Neural cell (in vitro differentiated cells): ENCODE data around the gene TMEM273. TPM values are rescaled to one million over a fixed set of nuclear protein-coding genes. Genes with fewer than 3 reads are reported as not detected.

Experiments used
- H2AFZ ChIP-seq: fragments of 200-600, 300-800 bp; sonication (generic), shearing (Covaris generic); 2 replicates; pipeline ENCODE4 v1.6.0; 2014; ENCODE audit warnings: low read depth, mild to moderate bottlenecking, antibody characterized with exemption, low read length, moderate library complexity
- H3F3A ChIP-seq: fragments of 200-600 bp; shearing (Covaris generic); 2 replicates; pipeline ENCODE4 v1.6.1; 2016; ENCODE audit warnings: mild to moderate bottlenecking, moderate library complexity, mixed read lengths, antibody characterized with exemption, low read length; ENCODE audit not compliant: insufficient read depth, poor library complexity, severe bottlenecking
- H3K27ac ChIP-seq: fragments of 200-600, 300-800 bp; sonication (generic), shearing (Covaris generic); 2 replicates; pipeline ENCODE4 v1.5.1; 2014; ENCODE audit warnings: mild to moderate bottlenecking, low read length, moderate library complexity
- H3K27me3 ChIP-seq: fragments of 300-800, 200-600 bp; sonication (generic), shearing (Covaris generic); 2 replicates; pipeline ENCODE4 v1.6.0; 2014; ENCODE audit warnings: mild to moderate bottlenecking, low read depth, low read length, moderate library complexity; ENCODE audit not compliant: insufficient read depth
- H3K36me3 ChIP-seq: fragments of 300-800, 200-600 bp; sonication (generic), shearing (Covaris generic); 2 replicates; pipeline ENCODE4 v1.5.1; 2014; ENCODE audit warnings: mild to moderate bottlenecking, antibody characterized with exemption, low read length, moderate library complexity; ENCODE audit not compliant: insufficient read depth
- H3K4me2 ChIP-seq: fragments of 300-800, 200-600 bp; sonication (generic), shearing (Covaris generic); 2 replicates; pipeline ENCODE4 v1.6.0; 2014; ENCODE audit warnings: mild to moderate bottlenecking, low read length
- H3K4me3 ChIP-seq: fragments of 300-800, 200-600 bp; sonication (generic), shearing (Covaris generic); 2 replicates; pipeline ENCODE4 v1.5.1; 2014; ENCODE audit warnings: mild to moderate bottlenecking, low read length, moderate library complexity
- H3K79me2 ChIP-seq: fragments of 200-600 bp; shearing (Covaris generic); replicated peaks from 2 replicates; pipeline ENCODE4 v1.6.0; 2014; ENCODE audit warnings: mild to moderate bottlenecking, low read length, moderate library complexity; ENCODE audit not compliant: insufficient read depth
- H3K9ac ChIP-seq: fragments of 300-800, 200-600 bp; sonication (generic), shearing (Covaris generic); 2 replicates; pipeline ENCODE4 v1.6.1; 2016; ENCODE audit warnings: mild to moderate bottlenecking, low read length, mixed read lengths
- H3K9me2 ChIP-seq: fragments of 200-600 bp; shearing (Covaris generic); 2 replicates; pipeline ENCODE4 v1.6.1; 2016; ENCODE audit warnings: mild to moderate bottlenecking, low read length, mixed read lengths; ENCODE audit not compliant: insufficient read depth
- H3K9me3 ChIP-seq: fragments of 200-600, 300-800 bp; sonication (generic), shearing (Covaris generic); 2 replicates; pipeline ENCODE4 v1.6.1; 2016; ENCODE audit warnings: mild to moderate bottlenecking, mixed run types, low read length, moderate library complexity, mixed read lengths
- H4K20me1 ChIP-seq: fragments of 200-600 bp; shearing (Covaris generic); 2 replicates; pipeline ENCODE4 v1.6.1; 2016; ENCODE audit warnings: mild to moderate bottlenecking, mixed run types; ENCODE audit not compliant: insufficient read depth
- EP300 ChIP-seq: fragments of 450-650 bp; conservative IDR thresholded peaks from 2 replicates; pipeline ENCODE4 v1.6.1; 2014; ENCODE audit warnings: antibody characterized with exemption, mild to moderate bottlenecking, moderate library complexity; ENCODE audit not compliant: poor library complexity, severe bottlenecking
- EZH2 ChIP-seq: fragments of 200-600, 300-800 bp; shearing (Covaris generic), sonication (generic); IDR thresholded peaks from 2 replicates; pipeline ENCODE4 v1.6.1; 2014; ENCODE audit warnings: antibody characterized with exemption, low read length, borderline replicate concordance, mild to moderate bottlenecking; ENCODE audit not compliant: insufficient read depth, poor library complexity, severe bottlenecking
- MXI1 ChIP-seq: fragments of 450-650 bp; conservative IDR thresholded peaks from 2 replicates; pipeline ENCODE4 v1.6.1; 2014; ENCODE audit warnings: antibody characterized with exemption, mild to moderate bottlenecking; ENCODE audit not compliant: poor library complexity, severe bottlenecking
- POLR2AphosphoS5 ChIP-seq: IDR thresholded peaks from 2 replicates; pipeline ENCODE4 v1.6.1; 2012
- RAD21 ChIP-seq: fragments of 450-650 bp; conservative IDR thresholded peaks from 2 replicates; pipeline ENCODE4 v1.6.1; 2014; ENCODE audit warnings: antibody characterized with exemption, mild to moderate bottlenecking, moderate library complexity
- SMC3 ChIP-seq: fragments of 450-650 bp; conservative IDR thresholded peaks from 2 replicates; pipeline ENCODE4 v1.6.1; 2014; ENCODE audit warnings: antibody characterized with exemption, mild to moderate bottlenecking, moderate library complexity; ENCODE audit not compliant: poor library complexity
- TAF1 ChIP-seq: IDR thresholded peaks from 2 replicates; pipeline ENCODE4 v1.6.1; 2012; ENCODE audit warnings: low read depth
- polyA plus RNA-seq: library from polyadenylated mRNA; depleted of rRNA; stranded (reverse); fragments of >200 nt; gene quantifications from 2 replicates; pipeline ENCODE4 v1.2.3, GENCODE V29; 2014
- TF ChIP-seq, protein P1 (sequence below): fragments of 450-650 bp; IDR thresholded peaks from 2 replicates; pipeline ENCODE4 v1.5.1; 2014; ENCODE audit warnings: antibody characterized with exemption, mild to moderate bottlenecking, moderate library complexity; ENCODE audit not compliant: poor library complexity, severe bottlenecking
- TF ChIP-seq, protein P2 (sequence below): IDR thresholded peaks from 2 replicates; pipeline ENCODE4 v1.6.1; 2012; ENCODE audit warnings: borderline replicate concordance

TMEM273 gene
- polyA plus RNA-seq, 1 donor from 2014 or later: not detected

- Histone ChIP-seq H3K9me2 (no peaks in the 10 kb centered on the region), H3F3A (no peaks in the 10 kb centered on the region), H3K4me2 (no peak overlapping the region), H2AFZ (no peak overlapping the region), H3K27ac (no peak overlapping the region), H3K36me3 (no peaks in the 10 kb centered on the region), H3K27me3 (no peaks in the 10 kb centered on the region), H3K9me3 (no peaks in the 10 kb centered on the region), H3K4me3 (no peak overlapping the region), H4K20me1 (no peaks in the 10 kb centered on the region), H3K79me2 (no peaks in the 10 kb centered on the region), H3K9ac (no peak overlapping the region)
- no peak for TF ChIP-seq RAD21
- TF ChIP-seq EP300: no peak
- no peak for TF ChIP-seq TAF1
- TF ChIP-seq, protein P1, sequence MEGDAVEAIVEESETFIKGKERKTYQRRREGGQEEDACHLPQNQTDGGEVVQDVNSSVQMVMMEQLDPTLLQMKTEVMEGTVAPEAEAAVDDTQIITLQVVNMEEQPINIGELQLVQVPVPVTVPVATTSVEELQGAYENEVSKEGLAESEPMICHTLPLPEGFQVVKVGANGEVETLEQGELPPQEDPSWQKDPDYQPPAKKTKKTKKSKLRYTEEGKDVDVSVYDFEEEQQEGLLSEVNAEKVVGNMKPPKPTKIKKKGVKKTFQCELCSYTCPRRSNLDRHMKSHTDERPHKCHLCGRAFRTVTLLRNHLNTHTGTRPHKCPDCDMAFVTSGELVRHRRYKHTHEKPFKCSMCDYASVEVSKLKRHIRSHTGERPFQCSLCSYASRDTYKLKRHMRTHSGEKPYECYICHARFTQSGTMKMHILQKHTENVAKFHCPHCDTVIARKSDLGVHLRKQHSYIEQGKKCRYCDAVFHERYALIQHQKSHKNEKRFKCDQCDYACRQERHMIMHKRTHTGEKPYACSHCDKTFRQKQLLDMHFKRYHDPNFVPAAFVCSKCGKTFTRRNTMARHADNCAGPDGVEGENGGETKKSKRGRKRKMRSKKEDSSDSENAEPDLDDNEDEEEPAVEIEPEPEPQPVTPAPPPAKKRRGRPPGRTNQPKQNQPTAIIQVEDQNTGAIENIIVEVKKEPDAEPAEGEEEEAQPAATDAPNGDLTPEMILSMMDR: no peak
- TF ChIP-seq, protein P2, sequence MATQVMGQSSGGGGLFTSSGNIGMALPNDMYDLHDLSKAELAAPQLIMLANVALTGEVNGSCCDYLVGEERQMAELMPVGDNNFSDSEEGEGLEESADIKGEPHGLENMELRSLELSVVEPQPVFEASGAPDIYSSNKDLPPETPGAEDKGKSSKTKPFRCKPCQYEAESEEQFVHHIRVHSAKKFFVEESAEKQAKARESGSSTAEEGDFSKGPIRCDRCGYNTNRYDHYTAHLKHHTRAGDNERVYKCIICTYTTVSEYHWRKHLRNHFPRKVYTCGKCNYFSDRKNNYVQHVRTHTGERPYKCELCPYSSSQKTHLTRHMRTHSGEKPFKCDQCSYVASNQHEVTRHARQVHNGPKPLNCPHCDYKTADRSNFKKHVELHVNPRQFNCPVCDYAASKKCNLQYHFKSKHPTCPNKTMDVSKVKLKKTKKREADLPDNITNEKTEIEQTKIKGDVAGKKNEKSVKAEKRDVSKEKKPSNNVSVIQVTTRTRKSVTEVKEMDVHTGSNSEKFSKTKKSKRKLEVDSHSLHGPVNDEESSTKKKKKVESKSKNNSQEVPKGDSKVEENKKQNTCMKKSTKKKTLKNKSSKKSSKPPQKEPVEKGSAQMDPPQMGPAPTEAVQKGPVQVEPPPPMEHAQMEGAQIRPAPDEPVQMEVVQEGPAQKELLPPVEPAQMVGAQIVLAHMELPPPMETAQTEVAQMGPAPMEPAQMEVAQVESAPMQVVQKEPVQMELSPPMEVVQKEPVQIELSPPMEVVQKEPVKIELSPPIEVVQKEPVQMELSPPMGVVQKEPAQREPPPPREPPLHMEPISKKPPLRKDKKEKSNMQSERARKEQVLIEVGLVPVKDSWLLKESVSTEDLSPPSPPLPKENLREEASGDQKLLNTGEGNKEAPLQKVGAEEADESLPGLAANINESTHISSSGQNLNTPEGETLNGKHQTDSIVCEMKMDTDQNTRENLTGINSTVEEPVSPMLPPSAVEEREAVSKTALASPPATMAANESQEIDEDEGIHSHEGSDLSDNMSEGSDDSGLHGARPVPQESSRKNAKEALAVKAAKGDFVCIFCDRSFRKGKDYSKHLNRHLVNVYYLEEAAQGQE: no peak
- TF ChIP-seq EZH2: no peak
- no peak for TF ChIP-seq SMC3
- no peak for TF ChIP-seq MXI1
- no peak for TF ChIP-seq POLR2AphosphoS5
Observed at GRCh38 chr10:49136525-49136924, 51.7 kb downstream of the TMEM273 start.

DNA sequence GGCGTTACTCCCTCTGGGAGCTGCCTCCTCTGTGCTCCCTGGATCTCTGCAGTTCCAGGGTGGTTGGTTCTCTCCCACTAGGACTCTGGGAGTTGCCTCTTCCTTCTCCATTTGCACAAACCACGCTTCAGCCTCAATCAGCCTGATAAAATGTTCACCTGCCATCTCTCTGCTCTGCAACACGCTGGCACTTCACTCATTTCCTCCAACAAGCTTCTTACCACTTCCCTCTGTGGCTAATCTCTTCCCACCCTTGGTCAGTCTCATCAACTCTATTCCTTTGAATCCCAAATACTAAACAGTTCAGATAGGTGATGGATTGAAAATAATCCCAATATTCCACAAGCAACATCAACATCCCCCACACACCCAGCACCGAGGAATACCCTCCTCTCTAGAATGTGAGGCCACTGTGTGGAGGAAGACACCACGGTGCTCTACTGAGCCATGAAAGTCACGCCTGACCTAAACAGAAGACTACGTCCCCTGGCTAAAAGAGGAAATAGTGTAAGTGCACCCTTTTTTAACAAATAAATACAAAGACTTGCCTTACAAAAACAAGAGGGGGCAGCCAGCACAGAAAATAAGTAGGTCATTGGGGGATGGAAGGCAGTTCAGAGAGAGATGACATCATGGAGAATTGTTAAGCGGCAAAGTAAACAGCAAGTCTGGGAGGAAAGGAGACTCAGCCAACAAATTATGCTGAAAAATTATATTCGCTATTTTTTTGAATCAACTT is 52.4 kb downstream of the TMEM273 start:
- H3K27me3 ChIP-seq: no peaks in the 10 kb centered on the region

More for the DNA sequence above, 52.4 kb downstream of the TMEM273 start:
- Histone ChIP-seq H3F3A (no peaks in the 10 kb centered on the region), H2AFZ (no peak overlapping the region), H3K79me2 (no peaks in the 10 kb centered on the region), H3K9me2 (no peaks in the 10 kb centered on the region), H3K36me3 (no peaks in the 10 kb centered on the region), H3K9ac (no peak overlapping the region), H3K9me3 (no peaks in the 10 kb centered on the region), H3K4me2 (no peak overlapping the region), H3K4me3 (no peak overlapping the region), H3K27ac (no peak overlapping the region), H4K20me1 (no peaks in the 10 kb centered on the region)
- TF ChIP-seq MXI1: no peak
- TF ChIP-seq SMC3: no peak
- TF ChIP-seq TAF1: no peak
- TF ChIP-seq EP300: no peak
- TF ChIP-seq, protein P2: no peak
- no peak for TF ChIP-seq RAD21
- TF ChIP-seq, protein P1: no peak
- TF ChIP-seq EZH2: no peak
- no peak for TF ChIP-seq POLR2AphosphoS5
